ENCODE measurements around the gene DPEP2.

GRCh38 chr16:67977005-67977404 is 22.3 kb downstream of the DPEP2 start:
- TF ChIP-seq CTCF (conservative IDR thresholded peaks at IDR 0.05; ENCODE audit: low read length), result no peak
- TF ChIP-seq EZH2phosphoT487 (IDR thresholded peaks at IDR 0.05; ENCODE audit: borderline replicate concordance), result no peak

Measured in Loucy (cell line).